SK-N-SH treated with all-trans-retinoic acid at 6 μM for 48 hours (cell line): Measurements from ENCODE around the gene CTCF.

Experiments used
- BACH2 ChIP-seq: fragments of 250-450 bp; sonication (Bioruptor Pico); IDR thresholded peaks from 2 replicates; pipeline ENCODE4 v1.9.0; 2021; ENCODE audit warnings: mild to moderate bottlenecking, borderline replicate concordance
- ESRRG ChIP-seq: fragments of 250-450 bp; sonication (Bioruptor Pico); IDR thresholded peaks from 2 replicates; pipeline ENCODE4 v1.6.1; 2021; ENCODE audit warnings: mild to moderate bottlenecking
- RARB ChIP-seq: fragments of 250-450 bp; sonication (Bioruptor Pico); IDR thresholded peaks from 2 replicates; pipeline ENCODE4 v1.8.0; 2021; ENCODE audit warnings: mild to moderate bottlenecking, moderate library complexity
- TSHZ2 ChIP-seq: fragments of 250-450 bp; sonication (Bioruptor Pico); IDR thresholded peaks from 2 replicates; pipeline ENCODE4 v1.5.0; 2020; ENCODE audit warnings: mild to moderate bottlenecking, moderate library complexity
- ZNF565 ChIP-seq: fragments of 450-650 bp; formaldehyde crosslinking; conservative IDR thresholded peaks from 2 replicates; pipeline ENCODE4 v1.5.0; 2020; ENCODE audit warnings: low read depth, mild to moderate bottlenecking, moderate library complexity
- ZNF8 ChIP-seq: fragments of 450-650 bp; formaldehyde crosslinking; IDR thresholded peaks from 2 replicates; pipeline ENCODE4 v1.5.0; 2020; ENCODE audit warnings: mild to moderate bottlenecking, moderate library complexity

- no peak for TF ChIP-seq RARB
- TF ChIP-seq ZNF8 (CRISPR knock-in tag): no peak
- TF ChIP-seq ESRRG: no peak
- no peak for TF ChIP-seq ZNF565 (CRISPR knock-in tag)
- no peak for TF ChIP-seq BACH2 (CRISPR knock-in tag)
- TF ChIP-seq TSHZ2 (CRISPR knock-in tag): no peak
Observed at GRCh38 chr16:67649494-67649931, 87.2 kb downstream of the CTCF start.
